MCF 10A (cell line): ENCODE results near the gene HOXA6. TPM values are rescaled to one million over a fixed set of nuclear protein-coding genes. Genes with fewer than 3 reads are reported as not detected.

Experiments
- BruUV-seq: library from RNA; stranded (reverse); fragments of 400-500 nt; replicated peaks from 2 replicates; lab custom pipeline; 2021; lab: Mats Ljungman, UMichigan
- CTCF ChIA-PET: fragments of 300-600 bp; sonication (Branson Sonifier 250); formaldehyde crosslinking; extraction: SDS; loops from one replicate; lab custom pipeline; 2021; ENCODE audit warnings: antibody characterized with exemption, inconsistent platforms; lab: Yijun Ruan, JAX
- POLR2A ChIA-PET: fragments of 300-600, 350-650 bp; sonication (Branson Sonifier 250); formaldehyde crosslinking; extraction: SDS; loops from one replicate; lab custom pipeline; 2020; ENCODE audit warnings: antibody characterized with exemption, inconsistent platforms; lab: Yijun Ruan, JAX
- DNase-seq: peaks from one replicate; pipeline ENCODE4 v3.0.0-alpha.2; 2018; ENCODE audit not compliant: unreplicated experiment
- H3K27ac Mint-ChIP-seq: one replicate; pipeline ENCODE4 v1.8.0; 2022; ENCODE audit warnings: mild to moderate bottlenecking, low read depth, mixed read lengths; ENCODE audit not compliant: unreplicated experiment
- H3K27me3 Mint-ChIP-seq: one replicate; pipeline ENCODE4 v1.8.0; 2022; ENCODE audit warnings: mixed read lengths; ENCODE audit not compliant: insufficient read depth, unreplicated experiment
- H3K36me3 Mint-ChIP-seq: one replicate; pipeline ENCODE4 v1.8.0; 2022; ENCODE audit warnings: mild to moderate bottlenecking, moderate library complexity, mixed read lengths; ENCODE audit not compliant: insufficient read depth, unreplicated experiment
- H3K4me1 Mint-ChIP-seq: one replicate; pipeline ENCODE4 v1.8.0; 2022; ENCODE audit warnings: mixed read lengths; ENCODE audit not compliant: insufficient read depth, unreplicated experiment
- H3K4me3 Mint-ChIP-seq: one replicate; pipeline ENCODE4 v1.8.0; 2022; ENCODE audit warnings: mild to moderate bottlenecking, moderate library complexity, mixed read lengths; ENCODE audit not compliant: unreplicated experiment
- H3K9me3 Mint-ChIP-seq: one replicate; pipeline ENCODE4 v1.8.0; 2022; ENCODE audit warnings: mixed read lengths; ENCODE audit not compliant: unreplicated experiment
- CTCF ChIP-seq: fragments of 200-600 bp; IDR thresholded peaks from one replicate; pipeline ENCODE4 v1.8.0; 2022; ENCODE audit warnings: antibody characterized with exemption, mild to moderate bottlenecking; ENCODE audit not compliant: unreplicated experiment
- intact Hi-C: fragments of 100-400 bp; cut with micrococcal nuclease; formaldehyde crosslinking; loops from 2 replicates; pipeline ENCODE4 v1.14.1; 2022
- total RNA-seq: library from RNA; stranded (reverse); gene quantifications from 2 replicates; pipeline ENCODE4 v1.2.3, GENCODE V29; 2022

Gene HOXA6
- total RNA-seq, 1 experiment from 2014 or later: 0.96 TPM

GRCh38 chr7:27174874-27175625, 27.5 kb upstream of the HOXA6 start:
- intact Hi-C loops: no loop called here
- peak overlapping the region; percentile 59 for H3K4me3 Mint-ChIP-seq
- peaks cover 12% of the 10 kb centered on the region for H3K4me1 Mint-ChIP-seq
- CTCF ChIA-PET: interaction anchor here (1.3 kb wide), 1 partner anchor 400 kb away, joined by 3 read pairs; no protein-coding TSS in a partner anchor
- no TSS peak for BruUV-seq
- no peaks in the 10 kb centered on the region for H3K27me3 Mint-ChIP-seq
- TF ChIP-seq CTCF: no peak
- peaks cover 11% of the 10 kb centered on the region for H3K36me3 Mint-ChIP-seq
- POLR2A ChIA-PET: interaction anchor here (0.5 to 1.3 kb wide), 4 partner anchors 312 to 495 kb away, joined by 3 read pairs; no protein-coding TSS in a partner anchor
- no peaks in the 10 kb centered on the region for H3K9me3 Mint-ChIP-seq
- no peak for DNase-seq
- H3K27ac Mint-ChIP-seq: no peak overlapping the region

GRCh38 chr7:27173956-27174873, 26.6 kb upstream of the HOXA6 start, which contains the start of gene HOXA10:
HOXA10 (minus strand) TSS chr7:27174320; CDS start chr7:27174306, 14 bp downstream.
- intact Hi-C loops: no loop called here
- ChIA-PET POLR2A (interaction anchor here (0.7 to 6.3 kb wide), 10 partner anchors 12 to 495 kb away, joined by 3 to 59 read pairs (median 20); partner anchors contain the start of genes HOXA1, HOXA5 and HOXA6), CTCF (interaction anchor here (1.5 kb wide), 1 partner anchor 12 kb away, joined by 14 read pairs; no protein-coding TSS in a partner anchor)
- Mint-ChIP-seq H3K27ac (no peak within 1 kb of the TSS), H3K4me3 (peak within 1 kb of the TSS; percentile 79), H3K4me1 (peaks cover 12% of the 10 kb centered on the region), H3K27me3 (no peaks in the 10 kb centered on the region), H3K9me3 (no peaks in the 10 kb centered on the region), H3K36me3 (peaks cover 11% of the 10 kb centered on the region)
- BruUV-seq: no TSS peak
- no peak for TF ChIP-seq CTCF
- DNase-seq: no peak

- H3K27me3 Mint-ChIP-seq: no peaks in the 10 kb centered on the region
- H3K36me3 Mint-ChIP-seq: peaks cover 11% of the 10 kb centered on the region
- H3K27ac Mint-ChIP-seq: no peak overlapping the region
- peak; percentile 17 for DNase-seq
- H3K9me3 Mint-ChIP-seq: no peaks in the 10 kb centered on the region
- ChIA-PET CTCF (interaction anchor here (0.5 to 1.5 kb wide), 3 partner anchors 11 to 1383 kb away, joined by 3 to 14 read pairs (median 3); no protein-coding TSS in a partner anchor), POLR2A (interaction anchor here (0.5 to 6.3 kb wide), 12 partner anchors 11 to 796 kb away, joined by 3 to 59 read pairs (median 8); partner anchors contain the start of genes HOXA1, HOXA5 and HOXA6)
- intact Hi-C loops: no loop called here
- peaks cover 18% of the 10 kb centered on the region for H3K4me1 Mint-ChIP-seq
- peak overlapping the region; percentile 79 for H3K4me3 Mint-ChIP-seq
- no TSS peak for BruUV-seq
- no peak for TF ChIP-seq CTCF
Observed at GRCh38 chr7:27173511-27173955, 26.0 kb upstream of the HOXA6 start.
